8988T (cell line): Measurements from ENCODE around the gene PCDHAC2.

Experiments
- DNase-seq: peaks from one replicate; pipeline ENCODE4 v3.0.0; 2011

Gene PCDHAC2, protein sequence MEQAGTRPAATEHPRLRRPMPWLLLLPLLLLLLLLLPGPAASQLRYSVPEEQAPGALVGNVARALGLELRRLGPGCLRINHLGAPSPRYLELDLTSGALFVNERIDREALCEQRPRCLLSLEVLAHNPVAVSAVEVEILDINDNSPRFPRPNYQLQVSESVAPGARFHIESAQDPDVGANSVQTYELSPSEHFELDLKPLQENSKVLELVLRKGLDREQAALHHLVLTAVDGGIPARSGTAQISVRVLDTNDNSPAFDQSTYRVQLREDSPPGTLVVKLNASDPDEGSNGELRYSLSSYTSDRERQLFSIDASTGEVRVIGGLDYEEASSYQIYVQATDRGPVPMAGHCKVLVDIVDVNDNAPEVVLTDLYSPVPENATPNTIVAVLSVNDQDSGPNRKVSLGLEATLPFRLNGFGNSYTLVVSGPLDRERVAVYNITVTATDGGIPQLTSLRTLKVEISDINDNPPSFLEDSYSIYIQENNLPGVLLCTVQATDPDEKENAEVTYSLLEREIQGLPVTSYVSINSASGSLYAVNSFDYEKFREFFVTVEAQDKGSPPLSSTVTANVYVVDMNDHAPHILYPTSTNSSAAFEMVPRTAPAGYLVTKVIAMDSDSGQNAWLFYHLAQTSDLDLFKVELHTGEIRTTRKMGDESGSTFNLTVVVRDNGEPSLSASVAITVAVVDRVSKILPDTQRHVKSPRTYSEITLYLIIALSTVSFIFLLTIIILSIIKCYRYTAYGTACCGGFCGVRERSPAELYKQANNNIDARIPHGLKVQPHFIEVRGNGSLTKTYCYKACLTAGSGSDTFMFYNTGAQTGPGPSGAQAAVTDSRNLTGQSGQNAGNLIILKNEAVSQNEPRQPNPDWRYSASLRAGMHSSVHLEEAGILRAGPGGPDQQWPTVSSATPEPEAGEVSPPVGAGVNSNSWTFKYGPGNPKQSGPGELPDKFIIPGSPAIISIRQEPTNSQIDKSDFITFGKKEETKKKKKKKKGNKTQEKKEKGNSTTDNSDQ

DNA sequence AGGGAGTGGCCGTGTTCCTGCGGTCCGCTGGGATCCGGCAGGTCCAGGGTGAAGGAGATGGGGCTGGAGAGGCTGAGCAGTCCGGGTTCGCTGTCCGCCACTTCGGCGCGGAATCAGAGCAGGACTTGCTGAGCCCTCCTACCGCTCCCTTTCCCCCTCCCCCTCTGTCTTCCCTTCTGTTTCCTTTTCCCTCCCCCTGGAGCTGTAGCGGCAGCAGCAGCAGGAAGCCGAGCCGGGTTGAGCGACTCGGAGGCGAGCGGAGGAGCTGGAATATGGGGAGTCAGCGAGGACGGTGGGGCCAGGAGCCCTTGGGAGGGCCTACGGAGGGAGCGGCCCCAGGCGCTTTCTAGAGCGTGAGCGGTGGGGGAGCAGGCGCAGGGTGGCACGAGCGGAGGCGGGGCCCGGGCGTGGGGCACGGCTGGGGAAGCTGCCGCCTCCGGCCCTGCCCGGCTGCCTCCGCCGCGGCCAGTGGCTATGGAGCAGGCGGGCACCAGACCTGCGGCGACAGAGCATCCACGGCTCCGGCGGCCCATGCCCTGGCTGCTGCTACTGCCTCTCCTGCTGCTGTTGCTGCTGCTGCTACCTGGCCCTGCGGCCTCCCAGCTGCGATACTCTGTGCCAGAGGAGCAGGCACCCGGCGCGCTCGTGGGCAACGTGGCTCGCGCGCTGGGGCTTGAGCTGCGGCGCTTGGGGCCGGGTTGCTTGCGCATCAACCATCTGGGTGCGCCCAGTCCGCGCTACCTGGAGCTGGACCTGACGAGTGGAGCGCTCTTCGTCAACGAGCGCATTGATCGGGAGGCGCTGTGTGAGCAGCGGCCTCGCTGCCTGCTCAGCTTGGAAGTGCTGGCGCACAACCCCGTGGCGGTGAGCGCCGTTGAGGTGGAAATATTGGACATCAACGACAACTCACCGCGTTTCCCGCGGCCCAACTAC is at the start of gene PCDHAC2:
TSS of gene PCDHAC2 (plus strand) at position 184 of the 933 bp plus-strand sequence. CDS start at position 475, 291 bp downstream.
- peak; percentile 33 for DNase-seq

GRCh38 chr5:140923601-140924000 is 42.7 kb upstream of the PCDHAC2 start:
- no peak for DNase-seq

DNA sequence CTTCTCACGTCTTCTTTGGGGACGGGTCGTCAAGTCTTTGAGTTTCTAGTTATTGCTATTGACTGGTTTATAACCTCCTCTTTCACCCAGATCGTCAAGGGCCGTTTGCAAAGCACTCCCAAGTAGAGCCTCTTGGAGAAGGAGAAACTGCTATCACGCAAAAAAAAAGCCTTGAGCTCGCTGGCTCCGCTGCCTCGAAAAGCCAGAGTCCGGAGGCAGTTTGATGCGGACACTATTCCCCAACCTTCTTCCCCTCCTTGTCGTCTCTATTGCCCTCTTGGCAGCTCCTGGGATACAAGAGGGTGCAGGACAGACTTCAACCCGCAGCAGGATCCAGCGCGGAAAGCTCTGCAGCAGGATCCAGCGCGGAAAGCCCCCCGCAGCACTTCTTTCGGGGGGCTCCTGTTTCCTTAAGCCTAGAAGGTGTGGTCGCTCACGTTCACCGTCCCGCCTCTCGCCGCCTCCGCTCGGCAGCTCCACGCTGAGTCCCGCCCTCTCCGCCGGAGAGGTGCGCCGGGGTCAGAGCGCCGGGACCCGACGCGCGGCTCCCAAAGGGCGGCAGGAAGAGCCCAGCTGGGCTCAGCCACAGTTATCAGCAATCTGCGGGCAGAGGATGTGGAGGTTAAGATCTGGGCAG is 40.4 kb upstream of the PCDHAC2 start, which contains the start of gene PCDHAC1:
TSS of gene PCDHAC1 (plus strand) at position 494 of the 637 bp plus-strand sequence. CDS start 594 bp downstream, outside the sequence.
- DNase-seq = no peak

DNA sequence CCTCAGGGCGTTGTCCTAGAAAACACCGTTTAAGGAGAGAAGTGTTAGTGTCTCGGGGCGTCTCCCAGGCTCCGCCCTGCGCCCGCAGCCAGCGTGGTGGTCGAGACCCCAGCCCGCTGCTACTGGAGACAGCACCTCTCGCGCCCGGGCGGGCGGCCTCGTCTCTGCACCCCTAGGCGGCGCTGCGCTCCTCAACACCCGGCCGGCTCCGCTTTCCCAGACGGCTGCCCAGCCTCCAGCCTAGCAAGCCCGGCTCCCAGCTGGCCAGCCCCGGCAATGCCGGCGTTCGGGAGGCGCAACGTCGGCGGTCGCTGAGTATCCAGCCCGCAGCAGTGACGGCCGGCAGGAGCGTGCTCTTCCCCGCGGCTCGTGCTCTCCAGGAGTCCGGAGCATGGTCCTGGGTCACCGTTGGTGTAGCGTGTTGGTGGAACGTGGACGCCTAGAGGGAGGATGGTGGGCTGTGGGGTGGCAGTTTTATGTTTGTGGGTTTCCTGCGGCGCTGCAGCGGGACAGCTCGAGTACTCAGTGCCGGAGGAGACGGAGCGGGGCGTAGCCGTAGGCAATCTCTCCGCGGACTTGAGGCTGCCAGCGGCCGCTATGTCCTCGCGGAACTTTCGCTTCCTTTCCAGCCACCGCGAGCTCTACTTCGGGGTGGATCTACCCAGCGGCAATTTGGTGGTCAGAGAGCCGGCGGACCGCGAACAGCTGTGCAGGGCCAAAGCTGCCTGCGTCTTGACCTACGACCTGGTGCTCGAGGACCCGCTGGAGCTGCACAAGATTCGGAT is 39.6 kb upstream of the PCDHAC2 start:
- DNase-seq = peak; percentile 42

GRCh38 chr5:140927228-140927573 is 39.1 kb upstream of the PCDHAC2 start:
- no peak for DNase-seq

- DNase-seq = no peak
Measured at GRCh38 chr5:140934964-140935606, 31.2 kb upstream of the PCDHAC2 start.

DNA sequence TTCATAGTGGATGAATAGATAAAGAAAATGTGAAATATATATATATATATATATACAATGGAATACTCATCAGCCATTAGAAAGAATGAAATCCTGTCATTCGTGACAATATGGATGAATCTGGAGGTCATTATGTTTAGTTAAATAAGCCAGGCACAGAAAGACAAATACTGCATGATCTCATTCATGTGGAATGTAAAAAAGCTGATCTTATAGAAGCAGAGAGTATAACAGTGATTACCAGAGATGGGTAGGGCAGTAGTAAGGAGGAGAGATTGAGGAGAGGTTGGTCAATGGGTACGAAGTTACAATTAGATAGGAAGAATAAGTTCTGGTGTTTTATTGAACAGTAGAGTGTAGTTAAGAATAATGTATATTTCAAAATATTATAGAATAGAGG is 19.7 kb upstream of the PCDHAC2 start:
- DNase-seq = no peak

- no peak for DNase-seq
Measured at GRCh38 chr5:140951636-140952035, 14.6 kb upstream of the PCDHAC2 start.

DNA sequence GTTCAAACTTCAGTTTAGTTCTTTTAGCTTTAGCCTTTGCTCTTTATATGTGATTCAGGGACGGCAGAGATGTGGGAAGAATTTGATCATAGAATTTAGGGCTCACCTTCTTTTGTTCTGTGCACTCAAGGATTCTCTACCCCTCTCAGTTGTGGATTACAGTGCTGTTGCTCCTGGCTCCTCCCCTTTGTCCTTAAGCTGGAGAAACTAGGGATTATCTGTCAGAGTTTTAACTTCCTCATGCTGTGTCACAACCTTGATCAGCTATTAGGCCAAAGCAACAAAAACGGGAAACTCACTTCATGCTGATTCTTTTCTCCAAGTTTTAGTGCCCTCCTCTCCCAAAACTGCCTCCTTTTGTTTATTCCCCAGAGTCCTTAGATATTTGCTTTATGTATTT is 13.0 kb upstream of the PCDHAC2 start:
- DNase-seq = no peak

- DNase-seq = no peak
Measured at GRCh38 chr5:140962190-140962589, 4.1 kb upstream of the PCDHAC2 start.

DNA sequence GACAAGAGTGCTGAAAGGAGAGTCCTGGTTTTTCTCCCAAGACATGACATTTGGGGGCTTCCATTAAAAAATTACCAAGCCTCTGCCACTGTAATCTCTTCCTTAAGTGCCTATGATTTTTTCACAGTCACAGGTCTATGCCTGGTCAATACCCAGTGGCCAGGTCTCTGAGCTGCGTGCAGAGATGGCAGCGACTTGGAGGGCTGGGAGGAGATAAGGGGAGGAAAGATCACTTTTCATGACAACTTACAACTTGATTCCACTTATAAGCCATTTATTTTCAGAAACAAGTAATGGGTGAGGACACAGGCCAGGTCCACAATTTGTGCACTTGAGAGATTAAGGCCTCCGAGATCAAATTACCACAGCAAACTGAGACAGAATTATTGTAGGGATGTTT is 1.9 kb upstream of the PCDHAC2 start:
- DNase-seq = no peak

GRCh38 chr5:140965905-140966292 is 377 bp upstream of the PCDHAC2 start:
- no peak for DNase-seq

- DNase-seq = no peak
Measured at GRCh38 chr5:140967226-140967893, 1.1 kb downstream of the PCDHAC2 start.

DNA sequence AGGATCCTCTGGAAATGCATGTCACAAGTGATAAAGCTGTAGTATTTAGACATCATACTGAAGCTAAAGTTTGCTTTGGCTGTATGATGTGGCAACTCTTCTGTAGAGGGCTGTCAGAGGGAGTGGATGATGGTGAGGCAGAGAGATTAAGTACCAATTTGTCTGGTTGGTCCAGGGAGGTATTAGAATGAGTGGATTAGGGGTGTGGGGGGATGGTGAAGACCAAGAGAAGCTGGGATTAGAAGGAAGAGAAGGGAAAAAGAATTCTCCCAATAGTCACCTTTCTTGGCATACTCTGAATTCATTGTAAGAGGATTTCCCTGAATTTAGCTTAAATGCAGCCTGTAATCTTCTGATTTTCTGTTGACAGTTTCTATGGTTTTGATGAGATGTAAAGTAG is 3.6 kb downstream of the PCDHAC2 start:
- DNase-seq = no peak

GRCh38 chr5:140973550-140973949 is 7.3 kb downstream of the PCDHAC2 start:
- no peak for DNase-seq

DNA sequence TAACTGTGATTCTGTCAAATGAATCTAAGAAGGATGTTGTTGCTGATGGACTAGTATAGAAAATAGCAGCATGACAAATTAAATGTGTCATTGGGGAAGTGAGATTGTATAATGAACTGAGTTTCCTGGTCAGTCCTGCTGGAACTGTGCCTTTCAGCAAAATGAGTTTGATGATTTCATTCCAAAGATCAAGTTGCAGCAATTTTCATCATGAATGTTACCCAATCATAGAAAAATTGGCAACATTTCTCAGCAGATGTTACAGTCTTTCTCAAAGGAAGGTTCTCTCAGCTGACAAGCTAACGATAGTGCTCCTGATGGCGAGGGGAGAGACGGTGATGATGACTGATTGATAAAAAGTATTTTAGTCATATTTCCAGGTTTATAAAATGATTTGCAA is 10.7 kb downstream of the PCDHAC2 start:
- no peak for DNase-seq

DNA sequence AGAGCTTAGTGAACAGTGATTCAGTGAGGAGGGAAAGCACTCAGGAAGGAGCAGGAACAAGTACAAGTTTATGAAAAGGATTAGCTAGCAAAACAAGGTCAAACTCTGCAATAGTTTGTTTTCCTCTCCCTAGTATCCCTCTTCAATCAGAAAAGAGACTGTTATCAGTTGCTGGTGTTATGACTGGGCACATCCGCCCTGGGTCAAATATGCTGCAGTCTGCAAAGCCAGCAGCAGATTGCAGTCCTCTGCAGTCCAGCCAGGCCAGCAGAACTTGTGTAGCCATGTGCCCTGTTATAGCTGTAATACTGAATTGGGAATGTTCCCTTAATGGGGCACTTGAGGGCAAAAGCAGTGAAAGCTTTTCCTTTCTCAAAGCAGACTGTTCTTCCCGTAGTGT is 12.0 kb downstream of the PCDHAC2 start:
- DNase-seq = no peak

GRCh38 chr5:140978983-140979382 is 12.7 kb downstream of the PCDHAC2 start:
- DNase-seq = no peak

- DNase-seq = no peak
Measured at GRCh38 chr5:140982083-140982716, 15.9 kb downstream of the PCDHAC2 start.

DNA sequence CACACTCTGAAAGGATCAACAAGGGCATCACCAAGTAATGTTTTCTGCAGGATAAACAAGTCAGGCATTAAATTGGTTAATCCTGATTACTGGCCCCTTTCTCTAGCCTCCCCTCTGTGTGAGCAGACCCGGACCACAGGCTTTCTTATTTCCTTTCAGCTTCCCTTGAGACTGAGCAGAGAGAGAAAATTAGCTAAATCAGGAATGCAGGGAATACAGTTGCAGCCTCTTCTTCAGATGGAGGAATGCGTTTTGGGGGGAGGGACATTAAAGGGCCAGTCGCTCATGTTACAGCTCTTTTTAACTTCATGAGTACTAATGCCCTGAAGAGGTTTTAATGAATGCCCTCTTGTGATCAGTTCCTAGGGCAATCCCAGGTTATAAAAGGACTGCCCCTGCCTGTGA is 19.8 kb downstream of the PCDHAC2 start:
- DNase-seq = no peak
